ENCODE measurements around the gene ZNRF4.

ZNRF4 gene

GRCh38 chr19:5434351-5434917 is 20.8 kb upstream of the ZNRF4 start:
- no peaks in the 10 kb centered on the region for H3K79me1 ChIP-seq (ENCODE audit: low read length)
- DNase-seq, result no peak
- no peak overlapping the region for H4K8ac ChIP-seq (ENCODE audit: low read depth, low read length)

GRCh38 chr19:5434970-5435641 is 20.1 kb upstream of the ZNRF4 start:
- no peak overlapping the region for H4K91ac ChIP-seq (ENCODE audit: low read depth, low read length)
- no peaks in the 10 kb centered on the region for H3K79me2 ChIP-seq (ENCODE audit: control insufficient read depth, insufficient read depth, low read length, poor library complexity)
- no peak overlapping the region for H3K4me2 ChIP-seq (ENCODE audit: low read length)
- no peak overlapping the region for H2BK5ac ChIP-seq (ENCODE audit: low read depth, low read length, poor library complexity)
- no peak overlapping the region for H2AFZ ChIP-seq (ENCODE audit: insufficient read depth, low read length, poor library complexity)
- H3K23ac ChIP-seq (ENCODE audit: low read length), result no peak overlapping the region
- no CpG with 5 or more reads among the region's 9 CpGs for WGBS (ENCODE audit: extremely low coverage, insufficient coverage, insufficient read length)
- no peak overlapping the region for H3K14ac ChIP-seq (ENCODE audit: low read length)
- no peak overlapping the region for H3K9ac ChIP-seq (ENCODE audit: low read length)
- H3K27ac ChIP-seq (ENCODE audit: low read depth, low read length), result no peak overlapping the region
- H2BK120ac ChIP-seq (ENCODE audit: insufficient read depth, low read length, poor library complexity), result no peak overlapping the region
- no peak overlapping the region for H3K4me3 ChIP-seq (ENCODE audit: low read depth, low read length)
- H4K12ac ChIP-seq (ENCODE audit: low read depth, low read length), result peak overlapping the region; percentile 27
- no peak overlapping the region for H3K4ac ChIP-seq (ENCODE audit: low read depth, low read length)
- no peaks in the 10 kb centered on the region for H3K9me3 ChIP-seq (ENCODE audit: insufficient read depth, low read depth, low read length)
- no peak overlapping the region for H3K18ac ChIP-seq (ENCODE audit: low read length)
- no peaks in the 10 kb centered on the region for H3K36me3 ChIP-seq (ENCODE audit: control insufficient read depth in 1 of 2, insufficient read depth in 2 of 2, low read length in 2 of 2)
- H3K79me1 ChIP-seq (ENCODE audit: low read length), result no peaks in the 10 kb centered on the region
- no peaks in the 10 kb centered on the region for H3K27me3 ChIP-seq (ENCODE audit: insufficient read depth, low read length)
- no peak overlapping the region for H4K8ac ChIP-seq (ENCODE audit: low read depth, low read length)
- H3K4me1 ChIP-seq (ENCODE audit: control insufficient read depth in 1 of 2, insufficient read depth in 2 of 2, low read length in 2 of 2), result peaks cover 5 to 14% of the 10 kb centered on the region in 2 experiments
- no peak overlapping the region for H2BK12ac ChIP-seq (ENCODE audit: low read length)
- H2AK5ac ChIP-seq (ENCODE audit: low read length), result no peak overlapping the region
- no peak for DNase-seq

More at GRCh38 chr19:5434351-5434917, 20.8 kb upstream of the ZNRF4 start:
- no peaks in the 10 kb centered on the region for H3K27me3 ChIP-seq (ENCODE audit: insufficient read depth, low read length)
- no peaks in the 10 kb centered on the region for H3K36me3 ChIP-seq (ENCODE audit: control insufficient read depth in 1 of 2, insufficient read depth in 2 of 2, low read length in 2 of 2)
- no peak overlapping the region for H3K4ac ChIP-seq (ENCODE audit: low read depth, low read length)
- H3K4me1 ChIP-seq (ENCODE audit: control insufficient read depth in 1 of 2, insufficient read depth in 2 of 2, low read length in 2 of 2), result peaks cover 5 to 14% of the 10 kb centered on the region in 2 experiments
- H3K79me2 ChIP-seq (ENCODE audit: control insufficient read depth, insufficient read depth, low read length, poor library complexity), result no peaks in the 10 kb centered on the region
- H2BK120ac ChIP-seq (ENCODE audit: insufficient read depth, low read length, poor library complexity), result no peak overlapping the region
- H3K9me3 ChIP-seq (ENCODE audit: insufficient read depth, low read depth, low read length), result no peaks in the 10 kb centered on the region
- H2BK5ac ChIP-seq (ENCODE audit: low read depth, low read length, poor library complexity), result no peak overlapping the region
- no peak overlapping the region for H4K12ac ChIP-seq (ENCODE audit: low read depth, low read length)
- H3K14ac ChIP-seq (ENCODE audit: low read length), result no peak overlapping the region
- WGBS (ENCODE audit: extremely low coverage, insufficient coverage, insufficient read length), result no CpG with 5 or more reads among the region's 6 CpGs
- no peak overlapping the region for H2BK12ac ChIP-seq (ENCODE audit: low read length)
- no peak overlapping the region for H3K27ac ChIP-seq (ENCODE audit: low read depth, low read length)
- H2AK5ac ChIP-seq (ENCODE audit: low read length), result no peak overlapping the region
- no peak overlapping the region for H4K91ac ChIP-seq (ENCODE audit: low read depth, low read length)
- no peak overlapping the region for H3K18ac ChIP-seq (ENCODE audit: low read length)
- H3K23ac ChIP-seq (ENCODE audit: low read length), result no peak overlapping the region
- H3K9ac ChIP-seq (ENCODE audit: low read length), result no peak overlapping the region
- H3K4me3 ChIP-seq (ENCODE audit: low read depth, low read length), result no peak overlapping the region
- H3K4me2 ChIP-seq (ENCODE audit: low read length), result no peak overlapping the region
- H2AFZ ChIP-seq (ENCODE audit: insufficient read depth, low read length, poor library complexity), result no peak overlapping the region

- H3K4ac ChIP-seq (ENCODE audit: low read depth, low read length), result no peak overlapping the region
- no peak overlapping the region for H3K18ac ChIP-seq (ENCODE audit: low read length)
- H3K79me2 ChIP-seq (ENCODE audit: control insufficient read depth, insufficient read depth, low read length, poor library complexity), result no peaks in the 10 kb centered on the region
- no peak overlapping the region for H4K12ac ChIP-seq (ENCODE audit: low read depth, low read length)
- H3K14ac ChIP-seq (ENCODE audit: low read length), result no peak overlapping the region
- H2BK5ac ChIP-seq (ENCODE audit: low read depth, low read length, poor library complexity), result no peak overlapping the region
- no peak overlapping the region for H3K23ac ChIP-seq (ENCODE audit: low read length)
- WGBS (ENCODE audit: extremely low coverage, insufficient coverage, insufficient read length), result no CpG with 5 or more reads among the region's 7 CpGs
- H2AK5ac ChIP-seq (ENCODE audit: low read length), result no peak overlapping the region
- DNase-seq, result no peak
- no peaks in the 10 kb centered on the region for H3K79me1 ChIP-seq (ENCODE audit: low read length)
- H2BK120ac ChIP-seq (ENCODE audit: insufficient read depth, low read length, poor library complexity), result no peak overlapping the region
- H4K8ac ChIP-seq (ENCODE audit: low read depth, low read length), result no peak overlapping the region
- no peak overlapping the region for H2BK12ac ChIP-seq (ENCODE audit: low read length)
- peaks cover 5 to 14% of the 10 kb centered on the region in 2 experiments for H3K4me1 ChIP-seq (ENCODE audit: control insufficient read depth in 1 of 2, insufficient read depth in 2 of 2, low read length in 2 of 2)
- H3K4me2 ChIP-seq (ENCODE audit: low read length), result no peak overlapping the region
- H3K9ac ChIP-seq (ENCODE audit: low read length), result no peak overlapping the region
- no peak overlapping the region for H4K91ac ChIP-seq (ENCODE audit: low read depth, low read length)
- no peaks in the 10 kb centered on the region for H3K27me3 ChIP-seq (ENCODE audit: insufficient read depth, low read length)
- H2AFZ ChIP-seq (ENCODE audit: insufficient read depth, low read length, poor library complexity), result no peak overlapping the region
- no peak overlapping the region for H3K27ac ChIP-seq (ENCODE audit: low read depth, low read length)
- no peak overlapping the region for H3K4me3 ChIP-seq (ENCODE audit: low read depth, low read length)
- H3K36me3 ChIP-seq (ENCODE audit: control insufficient read depth in 1 of 2, insufficient read depth in 2 of 2, low read length in 2 of 2), result no peaks in the 10 kb centered on the region
- no peaks in the 10 kb centered on the region for H3K9me3 ChIP-seq (ENCODE audit: insufficient read depth, low read depth, low read length)
Observed at GRCh38 chr19:5435642-5436017, 19.6 kb upstream of the ZNRF4 start.

GRCh38 chr19:5436106-5436947 is 18.9 kb upstream of the ZNRF4 start:
- H2BK12ac ChIP-seq (ENCODE audit: low read length), result no peak overlapping the region
- H3K18ac ChIP-seq (ENCODE audit: low read length), result no peak overlapping the region
- H3K4me2 ChIP-seq (ENCODE audit: low read length), result peak overlapping the region; percentile 95
- peaks cover 5 to 14% of the 10 kb centered on the region in 2 experiments for H3K4me1 ChIP-seq (ENCODE audit: control insufficient read depth in 1 of 2, insufficient read depth in 2 of 2, low read length in 2 of 2)
- no peak overlapping the region for H4K12ac ChIP-seq (ENCODE audit: low read depth, low read length)
- H3K4me3 ChIP-seq (ENCODE audit: low read depth, low read length), result peak overlapping the region; percentile 58
- no peak overlapping the region for H2AK5ac ChIP-seq (ENCODE audit: low read length)
- no peak for DNase-seq
- no peak overlapping the region for H3K23ac ChIP-seq (ENCODE audit: low read length)
- H3K9ac ChIP-seq (ENCODE audit: low read length), result no peak overlapping the region
- H4K91ac ChIP-seq (ENCODE audit: low read depth, low read length), result no peak overlapping the region
- H2AFZ ChIP-seq (ENCODE audit: insufficient read depth, low read length, poor library complexity), result peak overlapping the region; percentile 44
- H3K79me2 ChIP-seq (ENCODE audit: control insufficient read depth, insufficient read depth, low read length, poor library complexity), result no peaks in the 10 kb centered on the region
- no peaks in the 10 kb centered on the region for H3K9me3 ChIP-seq (ENCODE audit: insufficient read depth, low read depth, low read length)
- no peak overlapping the region for H3K14ac ChIP-seq (ENCODE audit: low read length)
- H4K8ac ChIP-seq (ENCODE audit: low read depth, low read length), result peak overlapping the region; percentile 62
- H2BK120ac ChIP-seq (ENCODE audit: insufficient read depth, low read length, poor library complexity), result no peak overlapping the region
- H3K36me3 ChIP-seq (ENCODE audit: control insufficient read depth in 1 of 2, insufficient read depth in 2 of 2, low read length in 2 of 2), result no peaks in the 10 kb centered on the region
- H3K79me1 ChIP-seq (ENCODE audit: low read length), result no peaks in the 10 kb centered on the region
- H3K27me3 ChIP-seq (ENCODE audit: insufficient read depth, low read length), result no peaks in the 10 kb centered on the region
- no CpG with 5 or more reads among the region's 41 CpGs for WGBS (ENCODE audit: extremely low coverage, insufficient coverage, insufficient read length)
- no peak overlapping the region for H3K27ac ChIP-seq (ENCODE audit: low read depth, low read length)
- no peak overlapping the region for H2BK5ac ChIP-seq (ENCODE audit: low read depth, low read length, poor library complexity)
- H3K4ac ChIP-seq (ENCODE audit: low read depth, low read length), result no peak overlapping the region
